Measurements from ENCODE around the gene ARRB1.

GRCh38 chr11:75400146-75400865, 48.8 kb upstream of the ARRB1 start:
- no peak for TF ChIP-seq CTCF (conservative IDR thresholded peaks at IDR 0.05 in 1 of 2, IDR thresholded peaks at IDR 0.05 in 1 of 2; ENCODE audit: extremely low read depth in 1 of 2, insufficient read depth in 1 of 2, low read depth in 1 of 2, low read length in 2 of 2)
- TF ChIP-seq EZH2 (IDR thresholded peaks at IDR 0.05; ENCODE audit: borderline replicate concordance, low read length): no peak
